ENCODE data around the gene GALNT2. TPM values are rescaled to one million over a fixed set of nuclear protein-coding genes. Genes with fewer than 3 reads are reported as not detected.

The GALNT2 gene
- total and polyA plus RNA-seq, 9 donors, result 38.6 to 142 (median 83.7) TPM

GRCh38 chr1:230278376-230278775 is 211.3 kb downstream of the GALNT2 start:
- Histone ChIP-seq H3K27me3 (no peaks in the 10 kb centered on the region), H3K4me3 (no peak overlapping the region), H3K27ac (no peak overlapping the region), H3K4me1 (ENCODE audit: insufficient read depth) (peaks cover 2% of the 10 kb centered on the region), H3K36me3 (no peaks in the 10 kb centered on the region), H3K9me3 (no peaks in the 10 kb centered on the region)
- intact Hi-C loops (cut with DNase I), result no loop called here
- no peak for TF ChIP-seq EP300 (IDR thresholded peaks at IDR 0.05)
- no peak for TF ChIP-seq POLR2A (IDR thresholded peaks at IDR 0.05)
- TF ChIP-seq CTCF (IDR thresholded peaks at IDR 0.05), result no peak
- DNase-seq, result no peak
- WGBS, 3 donors, result 92 to 97% (median 96%) methylated on average over 7 of the region's 7 CpGs

GRCh38 chr1:230278871-230279582 is 212.0 kb downstream of the GALNT2 start:
- DNase-seq, result peak in 1 of 5 donors; percentile 15
- WGBS, 3 donors, result 92 to 93% (median 93%) methylated on average over 20 of the region's 20 CpGs
- no peak overlapping the region for H3K27ac ChIP-seq
- peaks cover 2% of the 10 kb centered on the region for H3K4me1 ChIP-seq (ENCODE audit: insufficient read depth)
- H3K4me3 ChIP-seq, result no peak overlapping the region
- H3K9me3 ChIP-seq, result no peaks in the 10 kb centered on the region
- TF ChIP-seq CTCF (IDR thresholded peaks at IDR 0.05), result no peak
- no peak for TF ChIP-seq POLR2A (IDR thresholded peaks at IDR 0.05)
- TF ChIP-seq EP300 (IDR thresholded peaks at IDR 0.05), result no peak
- no peaks in the 10 kb centered on the region for H3K36me3 ChIP-seq
- no peaks in the 10 kb centered on the region for H3K27me3 ChIP-seq
- intact Hi-C loops (cut with DNase I), result no loop called here

GRCh38 chr1:230279583-230279945 is 212.5 kb downstream of the GALNT2 start:
- intact Hi-C loops (cut with DNase I), result no loop called here
- Histone ChIP-seq H3K4me3 (no peak overlapping the region), H3K36me3 (no peaks in the 10 kb centered on the region), H3K27ac (no peak overlapping the region), H3K27me3 (no peaks in the 10 kb centered on the region), H3K4me1 (ENCODE audit: insufficient read depth) (peaks cover 2% of the 10 kb centered on the region), H3K9me3 (no peaks in the 10 kb centered on the region)
- no peak for TF ChIP-seq POLR2A (IDR thresholded peaks at IDR 0.05)
- TF ChIP-seq CTCF (IDR thresholded peaks at IDR 0.05), result no peak
- no peak for TF ChIP-seq EP300 (IDR thresholded peaks at IDR 0.05)
- WGBS, 3 donors, result 94 to 98% (median 96%) methylated on average over 24 of the region's 24 CpGs
- peak in 1 of 5 donors; percentile 21 for DNase-seq

GRCh38 chr1:230280054-230280795 is 213.2 kb downstream of the GALNT2 start:
- H3K27ac ChIP-seq, result no peak overlapping the region
- peak in 1 of 5 donors; percentile 13 for DNase-seq
- H3K36me3 ChIP-seq, result no peaks in the 10 kb centered on the region
- peaks cover 2% of the 10 kb centered on the region for H3K4me1 ChIP-seq (ENCODE audit: insufficient read depth)
- no peak overlapping the region for H3K4me3 ChIP-seq
- WGBS, 3 donors, result 92 to 95% (median 94%) methylated on average over 24 of the region's 24 CpGs
- TF ChIP-seq POLR2A (IDR thresholded peaks at IDR 0.05) (no peak), EP300 (IDR thresholded peaks at IDR 0.05) (no peak), CTCF (IDR thresholded peaks at IDR 0.05) (no peak)
- H3K9me3 ChIP-seq, result no peaks in the 10 kb centered on the region
- intact Hi-C loops (cut with DNase I), result no loop called here
- no peaks in the 10 kb centered on the region for H3K27me3 ChIP-seq

All from ovary (tissue), 9 donors.